IMR-90 (cell line): Measurements from ENCODE around the gene USP40. TPM values are rescaled to one million over a fixed set of nuclear protein-coding genes. Genes with fewer than 3 reads are reported as not detected.

ENCODE experiments used
- ATAC-seq: fragments of 200-7000 bp; cut with Tn5 transposase; 2 replicates; pipeline ENCODE4 v1.9.1; 2020; ENCODE audit warnings: low read depth, mild to moderate bottlenecking, moderate library complexity
- BruUV-seq: library from RNA; stranded (reverse); fragments of 400-500 nt; replicated peaks from 2 replicates; lab custom pipeline; 2021; lab: Mats Ljungman, UMichigan
- CTCF ChIA-PET: fragments of 300-600 bp; formaldehyde crosslinking; extraction: SDS; loops from one replicate; lab custom pipeline; 2021; ENCODE audit warnings: antibody characterized with exemption; lab: Yijun Ruan, JAX
- POLR2A ChIA-PET: fragments of 300-600 bp; sonication (Branson Sonifier 250); formaldehyde crosslinking; loops from one replicate; lab custom pipeline; 2022; ENCODE audit warnings: antibody characterized with exemption; ENCODE audit not compliant: unreplicated experiment; lab: Charles Lee
- DNase-seq: peaks from one replicate; pipeline ENCODE4 v3.0.0; 2013
- H2AFZ ChIP-seq: replicated peaks from 2 replicates; pipeline ENCODE3; 2013; ENCODE audit warnings: low read length, mild to moderate bottlenecking; ENCODE audit not compliant: poor library complexity
- H2AK5ac ChIP-seq: 2 replicates; pipeline ENCODE4 v1.6.1; 2013; ENCODE audit warnings: low read depth, low read length, inconsistent platforms
- H2AK9ac ChIP-seq: replicated peaks from 2 replicates; pipeline ENCODE3; 2013; ENCODE audit warnings: mild to moderate bottlenecking, low read depth, low read length, moderate library complexity; ENCODE audit not compliant: poor library complexity
- H2BK120ac ChIP-seq: 2 replicates; pipeline ENCODE4 v1.6.1; 2013; ENCODE audit warnings: low read depth, low read length, inconsistent platforms
- H2BK15ac ChIP-seq: 3 replicates; pipeline ENCODE4 v1.6.1; 2013; ENCODE audit warnings: low read depth, low read length, inconsistent platforms
- H2BK20ac ChIP-seq: 2 replicates; pipeline ENCODE4 v1.6.1; 2013; ENCODE audit warnings: low read depth, mild to moderate bottlenecking, inconsistent platforms, low read length, moderate library complexity
- H2BK5ac ChIP-seq: 2 replicates; pipeline ENCODE4 v1.6.1; 2013; ENCODE audit warnings: mild to moderate bottlenecking, low read depth, low read length, inconsistent platforms; ENCODE audit not compliant: poor library complexity, severe bottlenecking
- H3K14ac ChIP-seq: replicated peaks from 2 replicates; pipeline ENCODE4 v1.6.1; 2013; ENCODE audit warnings: low read depth, low read length, inconsistent platforms
- H3K18ac ChIP-seq: 2 replicates; pipeline ENCODE4 v1.6.1; 2013; ENCODE audit warnings: low read depth, low read length, control low read depth
- H3K23ac ChIP-seq: 2 replicates; pipeline ENCODE4 v1.6.1; 2013; ENCODE audit warnings: low read depth, low read length, inconsistent platforms
- H3K27ac ChIP-seq: 2 replicates; pipeline ENCODE4 v1.5.1; 2013; ENCODE audit warnings: mild to moderate bottlenecking, control low read depth, low read length; ENCODE audit not compliant: insufficient read depth
- H3K27me3 ChIP-seq: 2 replicates; pipeline ENCODE4 v1.6.1; 2013; ENCODE audit warnings: low read length; ENCODE audit not compliant: control insufficient read depth, insufficient read depth
- H3K36me3 ChIP-seq: 2 replicates; pipeline ENCODE4 v1.6.1; 2013; ENCODE audit warnings: low read length, mixed read lengths; ENCODE audit not compliant: control insufficient read depth, insufficient read depth
- H3K4ac ChIP-seq: 2 replicates; pipeline ENCODE4 v1.6.1; 2013; ENCODE audit warnings: low read depth, low read length, inconsistent platforms
- H3K4me1 ChIP-seq: 2 replicates; pipeline ENCODE4 v1.6.1; 2013; ENCODE audit warnings: low read length, mixed read lengths; ENCODE audit not compliant: control insufficient read depth, insufficient read depth
- H3K4me2 ChIP-seq: 2 replicates; pipeline ENCODE4 v1.6.1; 2013; ENCODE audit warnings: low read depth, mild to moderate bottlenecking, control low read depth, low read length, moderate library complexity
- H3K4me3 ChIP-seq: 2 replicates; pipeline ENCODE4 v1.5.1; 2013; ENCODE audit warnings: low read depth, mild to moderate bottlenecking, control low read depth, low read length, moderate library complexity; ENCODE audit not compliant: insufficient read depth
- H3K56ac ChIP-seq: 2 replicates; pipeline ENCODE4 v1.6.1; 2013; ENCODE audit warnings: low read length, inconsistent platforms; ENCODE audit not compliant: insufficient read depth; ENCODE audit errors: extremely low read depth
- H3K79me1 ChIP-seq, 2 experiments: 2 replicates each; pipeline ENCODE4 v1.6.1; 2013; ENCODE audit warnings: low read length in 2 of 2, inconsistent platforms in 1 of 2, low read depth in 1 of 2
- H3K9ac ChIP-seq: 2 replicates; pipeline ENCODE4 v1.6.1; 2013; ENCODE audit warnings: low read depth, low read length, control low read depth
- H3K9me1 ChIP-seq: 2 replicates; pipeline ENCODE4 v1.6.1; 2013; ENCODE audit warnings: low read length, inconsistent platforms; ENCODE audit not compliant: insufficient read depth
- H3K9me3 ChIP-seq: 2 replicates; pipeline ENCODE4 v1.6.1; 2013; ENCODE audit warnings: low read length; ENCODE audit not compliant: control insufficient read depth, insufficient read depth
- H4K20me1 ChIP-seq: 2 replicates; pipeline ENCODE4 v1.6.1; 2013; ENCODE audit warnings: low read length, inconsistent platforms; ENCODE audit not compliant: insufficient read depth
- H4K5ac ChIP-seq: 2 replicates; pipeline ENCODE4 v1.6.1; 2013; ENCODE audit warnings: mild to moderate bottlenecking, low read depth, low read length, control low read depth
- H4K8ac ChIP-seq, 2 experiments: 2 replicates each; pipeline ENCODE4 v1.6.1; 2013; ENCODE audit warnings: low read depth in 2 of 2, low read length in 2 of 2, control low read depth in 1 of 2, inconsistent platforms in 1 of 2
- H4K91ac ChIP-seq: 2 replicates; pipeline ENCODE4 v1.6.1; 2013; ENCODE audit warnings: low read depth, low read length, inconsistent platforms; ENCODE audit not compliant: insufficient read depth
- MXI1 ChIP-seq: IDR thresholded peaks from 2 replicates; pipeline ENCODE4 v1.6.1; 2012; ENCODE audit warnings: low read depth, mild to moderate bottlenecking, low read length, moderate library complexity, borderline replicate concordance
- RAD21 ChIP-seq: IDR thresholded peaks from 2 replicates; pipeline ENCODE4 v1.6.1; 2012; ENCODE audit warnings: low read length, improper control_type of control experiment
- RFX5 ChIP-seq: IDR thresholded peaks from 2 replicates; pipeline ENCODE4 v1.8.0; 2012; ENCODE audit warnings: low read depth, mild to moderate bottlenecking, low read length, moderate library complexity
- SMC3 ChIP-seq: fragments of 150-350 bp; IDR thresholded peaks from 2 replicates; pipeline ENCODE4 v1.6.1; 2016; ENCODE audit warnings: low read depth, mild to moderate bottlenecking, antibody characterized with exemption, low read length, moderate library complexity
- WGBS, 2 experiments: methylation state at CpG; one replicate each; pipeline versions ENCODE4 v1.1.5 to v1.1.7; 2013; ENCODE audit warnings: missing lambda C conversion rate in 2 of 2; ENCODE audit not compliant: insufficient read length in 1 of 2; ENCODE audit errors: extremely low coverage in 2 of 2; 5-methylcytosine and 5-hydroxymethylcytosine counted together
- dilution Hi-C: fragments of 300-500 bp; cut with HindIII; formaldehyde crosslinking; loops from one replicate; pipeline ENCODE4 v1.14.3; 2018; ENCODE audit warnings: low sequenced_read_pairs; ENCODE audit not compliant: unreplicated experiment
- in situ Hi-C: fragments of 300-500 bp; cut with MboI; formaldehyde crosslinking; loops from 3 replicates; pipeline ENCODE4 v1.14.3; 2019; ENCODE audit warnings: low sequenced_read_pairs, inconsistent platforms, mixed read lengths
- intact Hi-C: fragments of 100-400 bp; cut with micrococcal nuclease; formaldehyde crosslinking; loops from 2 replicates; pipeline ENCODE4 v1.10.0; 2022
- polyA plus RNA-seq, 3 experiments: library from polyadenylated mRNA; depleted of rRNA; stranded (reverse); fragments of >200 nt; gene quantifications; 2 replicates each; pipeline ENCODE4 v1.2.3, GENCODE V29; 2012; ENCODE audit warnings: low replicate concordance in 1 of 3
- total RNA-seq: library from RNA; depleted of rRNA; stranded (reverse); fragments of >200 nt; gene quantifications from 2 replicates; pipeline ENCODE4 v1.2.3, GENCODE V29; 2012
- TF ChIP-seq, protein P1 (sequence below): conservative IDR thresholded peaks from 2 replicates; pipeline ENCODE4 v1.5.1; 2012; ENCODE audit warnings: mild to moderate bottlenecking, low read depth, low read length, improper control_type of control experiment

Gene USP40
- total and polyA plus RNA-seq, 2 of the 4 experiments (the other 2 are of a cell fraction), result 30.1 to 30.8 TPM

DNA sequence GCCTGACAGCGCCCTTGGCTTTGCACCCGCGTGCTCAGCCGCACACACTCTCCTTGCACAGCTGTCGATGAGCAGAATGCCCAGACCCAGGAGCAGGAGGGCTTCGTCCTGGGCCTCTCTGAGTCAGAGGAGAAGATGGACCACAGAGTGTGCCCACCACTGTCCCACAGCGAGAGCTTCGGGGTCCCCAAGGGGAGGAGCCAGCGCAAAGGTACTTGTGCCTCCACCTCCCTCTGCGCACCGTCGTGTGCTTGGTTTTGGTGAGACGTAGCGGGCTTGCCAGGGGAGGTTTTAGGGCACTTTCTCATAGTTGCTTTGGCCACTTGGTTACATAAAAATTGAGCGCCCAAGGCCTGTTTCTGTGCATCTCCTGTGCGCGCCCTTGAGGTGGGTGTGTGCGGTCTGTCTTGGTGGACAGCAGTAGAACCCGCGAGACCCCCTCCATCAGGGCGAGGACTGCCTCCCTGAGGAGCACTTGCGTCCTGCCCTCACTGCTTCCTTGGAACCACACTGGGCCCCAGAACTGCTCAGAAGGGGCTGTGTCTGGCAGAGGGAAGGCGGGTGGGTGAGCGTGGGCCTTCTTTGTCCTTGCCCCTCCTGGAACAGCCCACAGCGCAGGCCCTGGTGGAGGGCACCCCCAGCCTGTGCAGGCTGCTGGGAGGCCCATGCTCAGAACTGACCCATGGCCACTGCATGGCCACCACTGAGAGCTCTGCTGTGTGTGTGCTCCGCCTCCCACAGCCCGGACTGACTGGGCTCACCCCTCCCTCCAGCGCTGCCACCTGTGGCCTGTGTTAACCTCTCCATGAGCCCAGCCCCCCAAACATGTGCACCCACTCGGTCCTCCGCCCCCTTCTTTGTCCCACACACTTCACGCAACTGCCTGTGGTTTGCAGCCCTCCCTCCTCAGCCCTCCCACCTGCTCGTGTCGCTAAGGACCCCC lies 116.4 kb downstream of the USP40 start (continued):
- TF ChIP-seq MXI1, result no peak

DNA sequence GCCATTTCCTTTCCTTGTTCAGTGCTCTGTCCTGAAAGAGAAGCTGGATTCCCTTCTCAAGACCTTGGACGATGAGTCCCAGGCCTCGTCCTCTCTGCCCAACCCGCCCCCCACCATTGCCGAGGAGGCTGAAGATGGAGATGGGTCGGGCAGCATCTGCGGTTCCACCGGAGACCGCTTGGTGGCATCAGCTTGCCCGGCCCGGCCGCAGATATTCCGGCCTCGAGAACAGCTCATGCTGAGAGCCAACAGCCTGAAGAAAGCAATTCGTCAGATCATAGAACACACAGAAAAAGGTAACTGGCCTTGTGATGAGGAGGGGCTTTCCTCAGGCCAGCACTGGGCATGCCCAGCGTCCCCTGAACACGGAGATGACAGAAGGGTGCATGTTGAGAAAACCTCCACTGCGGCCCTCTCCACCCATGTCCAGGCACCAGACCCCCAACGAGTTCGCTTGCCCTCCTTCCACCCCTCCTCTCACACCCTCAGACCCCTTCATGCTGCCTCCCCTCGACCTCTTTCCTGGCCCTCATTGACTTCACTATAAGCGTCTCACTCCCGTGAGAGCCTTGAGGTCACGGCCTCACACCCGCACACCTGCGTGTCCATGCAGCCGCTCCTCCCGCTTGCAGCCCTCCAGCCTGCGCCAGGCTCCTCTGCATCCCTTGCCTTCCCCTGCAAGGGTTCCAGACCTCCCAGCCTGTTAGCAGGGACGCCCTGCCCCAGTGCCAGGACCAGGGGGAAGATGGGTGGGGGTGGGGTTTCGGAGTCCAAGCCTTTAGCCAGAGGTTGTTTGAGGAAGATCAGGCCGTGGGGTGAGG lies 117.3 kb downstream of the USP40 start:
- Histone ChIP-seq H4K91ac (no peak overlapping the region), H3K18ac (no peak overlapping the region), H3K9me1 (peaks cover 2% of the 10 kb centered on the region; the same call in 1 of the 2 replicates), H3K23ac (no peak overlapping the region), H3K14ac (no peak overlapping the region), H4K8ac (peak overlapping the region in 1 of 2 experiments; percentile 65; a peak in 1 of 4 replicates), H2AK9ac (peak overlapping the region; percentile 85), H3K4me1 (no peaks in the 10 kb centered on the region), H3K79me1 (no peaks in the 10 kb centered on the region), H3K4ac (no peak overlapping the region; the same call in 1 of the 2 replicates), H3K27me3 (no peaks in the 10 kb centered on the region), H3K56ac (no peak overlapping the region), H4K20me1 (no peaks in the 10 kb centered on the region), H3K9me3 (no peaks in the 10 kb centered on the region), H2BK5ac (no peak overlapping the region), H3K4me2 (no peak overlapping the region), H3K27ac (no peak overlapping the region), H2BK20ac (no peak overlapping the region), H3K4me3 (no peak overlapping the region), H2BK120ac (no peak overlapping the region), H2AK5ac (no peak overlapping the region), H2BK15ac (no peak overlapping the region), H4K5ac (no peak overlapping the region), H2AFZ (peak overlapping the region; percentile 73), H3K36me3 (peaks cover 34% of the 10 kb centered on the region), H3K9ac (no peak overlapping the region)
- WGBS, 2 experiments, result 34% methylated on average over 7 of the region's 31 CpGs; no CpG with 5 or more reads in 1 of the 2 experiments
- DNase-seq, result peak; percentile 48
- in situ Hi-C loops, result loop anchor here (5.0 to 10.0 kb wide), 3 partner anchors 97 to 263 kb away; partner anchors contain the start of genes DGKD and UGT1A5
- peak; percentile 80 for TF ChIP-seq SMC3
- peak; percentile 79 for TF ChIP-seq RAD21
- TF ChIP-seq, protein P1, sequence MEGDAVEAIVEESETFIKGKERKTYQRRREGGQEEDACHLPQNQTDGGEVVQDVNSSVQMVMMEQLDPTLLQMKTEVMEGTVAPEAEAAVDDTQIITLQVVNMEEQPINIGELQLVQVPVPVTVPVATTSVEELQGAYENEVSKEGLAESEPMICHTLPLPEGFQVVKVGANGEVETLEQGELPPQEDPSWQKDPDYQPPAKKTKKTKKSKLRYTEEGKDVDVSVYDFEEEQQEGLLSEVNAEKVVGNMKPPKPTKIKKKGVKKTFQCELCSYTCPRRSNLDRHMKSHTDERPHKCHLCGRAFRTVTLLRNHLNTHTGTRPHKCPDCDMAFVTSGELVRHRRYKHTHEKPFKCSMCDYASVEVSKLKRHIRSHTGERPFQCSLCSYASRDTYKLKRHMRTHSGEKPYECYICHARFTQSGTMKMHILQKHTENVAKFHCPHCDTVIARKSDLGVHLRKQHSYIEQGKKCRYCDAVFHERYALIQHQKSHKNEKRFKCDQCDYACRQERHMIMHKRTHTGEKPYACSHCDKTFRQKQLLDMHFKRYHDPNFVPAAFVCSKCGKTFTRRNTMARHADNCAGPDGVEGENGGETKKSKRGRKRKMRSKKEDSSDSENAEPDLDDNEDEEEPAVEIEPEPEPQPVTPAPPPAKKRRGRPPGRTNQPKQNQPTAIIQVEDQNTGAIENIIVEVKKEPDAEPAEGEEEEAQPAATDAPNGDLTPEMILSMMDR, result peak; percentile 82
- no peak for TF ChIP-seq RFX5
- dilution Hi-C loops, result no loop called here
- ATAC-seq, result peak; percentile 94
- ChIA-PET CTCF (interaction anchor here (0.7 to 1.5 kb wide), 10 partner anchors 10 to 384 kb away, joined by 3 to 9 read pairs (median 4); no protein-coding TSS in a partner anchor), POLR2A (no interaction called here)
- BruUV-seq, result no TSS peak
- intact Hi-C loops, result loop anchor here (1.0 kb wide), 2 partner anchors 262 to 383 kb away; no protein-coding TSS in a partner anchor
